SH-SY5Y (cell line): Measurements from ENCODE around the gene NUP98.

Source experiments
- GATA2 ChIP-seq: IDR thresholded peaks from 2 replicates; pipeline ENCODE4 v1.6.1; 2011; ENCODE audit warnings: mild to moderate bottlenecking, low read depth, low read length
- GATA3 ChIP-seq: IDR thresholded peaks from 2 replicates; pipeline ENCODE4 v1.6.1; 2011; ENCODE audit warnings: low read depth, mild to moderate bottlenecking, low read length, moderate library complexity

DNA sequence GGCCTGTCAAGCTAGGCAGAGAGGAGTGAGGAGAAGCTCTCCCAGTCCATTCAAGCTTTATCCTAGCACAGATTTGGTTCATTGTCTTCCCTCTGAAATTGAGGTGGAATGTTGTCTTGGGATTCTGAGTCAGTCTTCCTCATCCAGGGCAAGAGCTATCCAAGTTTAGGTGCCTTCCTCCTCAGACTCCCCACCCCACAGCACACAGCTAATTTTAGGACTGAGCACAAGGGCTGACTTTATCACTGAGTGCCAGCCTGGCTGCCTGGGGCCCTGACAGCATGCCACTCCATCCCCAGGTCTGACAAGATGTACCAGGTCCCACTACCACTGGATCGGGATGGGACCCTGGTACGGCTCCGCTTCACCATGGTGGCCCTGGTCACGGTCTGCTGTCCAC lies 13.6 kb upstream of the NUP98 start:
- no peak for TF ChIP-seq GATA2
- TF ChIP-seq GATA3: no peak
